EL (cell line): Measurements from ENCODE around the gene NDUFA13.

Experiments
- DNase-seq: peaks from one replicate; pipeline ENCODE4 v3.0.0-alpha.2; 2016

NDUFA13 gene

GRCh38 chr19:19549804-19550464 lies 33.9 kb downstream of the NDUFA13 start:
- DNase-seq = no peak

- DNase-seq = peak; percentile 40
These were observed 34.5 kb downstream of the NDUFA13 start for GRCh38 chr19:19550485-19550929.

- DNase-seq = no peak
These were observed 35.2 kb downstream of the NDUFA13 start for GRCh38 chr19:19550972-19551852.

GRCh38 chr19:19551853-19552192 lies 35.8 kb downstream of the NDUFA13 start:
- DNase-seq = no peak

- peak; percentile 39 for DNase-seq
These were observed 36.8 kb downstream of the NDUFA13 start for GRCh38 chr19:19552798-19553197.

GRCh38 chr19:19553670-19554069 lies 37.6 kb downstream of the NDUFA13 start:
- no peak for DNase-seq

GRCh38 chr19:19554074-19555023 lies 38.3 kb downstream of the NDUFA13 start:
- peak; percentile 54 for DNase-seq

GRCh38 chr19:19558055-19558454 lies 42.0 kb downstream of the NDUFA13 start:
- DNase-seq = no peak

GRCh38 chr19:19558636-19559035 lies 42.6 kb downstream of the NDUFA13 start:
- no peak for DNase-seq

- DNase-seq = no peak
These were observed 43.9 kb downstream of the NDUFA13 start for GRCh38 chr19:19559931-19560330.

- DNase-seq = no peak
These were observed 46.1 kb downstream of the NDUFA13 start for GRCh38 chr19:19561946-19562664.

- no peak for DNase-seq
These were observed 46.8 kb downstream of the NDUFA13 start for GRCh38 chr19:19562665-19563347.

- no peak for DNase-seq
These were observed 47.4 kb downstream of the NDUFA13 start for GRCh38 chr19:19563348-19563848.

- peak; percentile 73 for DNase-seq
These were observed 50.3 kb downstream of the NDUFA13 start for GRCh38 chr19:19566306-19566705.

GRCh38 chr19:19567391-19567790 lies 51.4 kb downstream of the NDUFA13 start:
- DNase-seq = no peak

GRCh38 chr19:19568802-19569756 lies 53.1 kb downstream of the NDUFA13 start:
- DNase-seq = peak; percentile 79

- DNase-seq = no peak
These were observed 54.5 kb downstream of the NDUFA13 start for GRCh38 chr19:19570571-19570970.

- DNase-seq = no peak
These were observed 55.2 kb downstream of the NDUFA13 start for GRCh38 chr19:19571071-19571786.

GRCh38 chr19:19575411-19575810 lies 59.4 kb downstream of the NDUFA13 start:
- DNase-seq = no peak
